Medulla oblongata (tissue), 1 donor: ENCODE results near the gene FOXP4.

Experiments used
- DNase-seq: peaks from one replicate; pipeline ENCODE4 v3.0.0-alpha.2; 2015; ENCODE audit errors: extremely low spot score

The FOXP4 gene

DNA sequence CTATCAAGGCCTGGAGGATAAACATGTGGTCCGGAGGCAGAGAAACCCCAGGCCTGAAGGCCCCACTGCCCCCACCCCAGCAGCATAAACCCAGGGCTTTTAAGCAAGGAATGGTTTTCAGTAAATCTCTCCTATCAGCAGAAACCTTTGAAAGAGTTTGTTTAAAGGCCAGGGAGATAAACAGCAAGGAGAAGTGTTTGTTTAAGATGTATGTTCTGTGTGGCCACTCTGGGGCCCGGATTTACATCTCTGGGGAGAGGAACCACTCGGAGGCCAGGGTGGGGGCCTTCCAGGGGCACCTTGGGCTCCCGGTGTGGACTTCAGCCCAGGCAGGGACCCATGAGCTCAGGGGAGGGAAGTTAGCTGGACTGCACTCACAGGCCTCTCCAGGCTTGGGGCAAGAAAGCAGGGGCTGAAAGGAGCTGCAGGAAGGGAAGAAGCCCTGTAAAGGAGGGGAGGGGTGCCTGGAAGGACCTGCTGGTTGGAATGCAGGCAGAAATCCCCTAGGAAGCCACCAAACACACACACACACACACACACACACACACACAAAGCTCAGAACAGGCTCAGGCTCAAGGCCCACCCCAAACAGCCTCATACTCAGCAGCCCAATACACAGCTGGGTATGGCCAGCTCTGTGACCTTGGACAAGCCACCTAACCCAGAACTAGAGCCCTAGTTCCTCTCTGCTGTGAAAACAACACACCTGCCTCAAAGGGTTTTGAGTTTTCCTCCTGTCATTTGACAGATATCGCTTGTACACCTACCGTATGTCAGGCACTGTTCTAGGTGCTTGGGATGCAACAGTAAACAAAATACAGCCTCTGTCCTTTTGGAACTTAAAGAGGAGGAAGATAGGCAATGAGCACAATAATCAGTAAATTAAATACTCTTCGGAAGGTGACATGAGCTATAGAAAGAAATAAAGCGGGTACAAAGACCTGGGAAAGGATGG, 26.2 kb upstream of the FOXP4 start:
- no peak for DNase-seq

DNA sequence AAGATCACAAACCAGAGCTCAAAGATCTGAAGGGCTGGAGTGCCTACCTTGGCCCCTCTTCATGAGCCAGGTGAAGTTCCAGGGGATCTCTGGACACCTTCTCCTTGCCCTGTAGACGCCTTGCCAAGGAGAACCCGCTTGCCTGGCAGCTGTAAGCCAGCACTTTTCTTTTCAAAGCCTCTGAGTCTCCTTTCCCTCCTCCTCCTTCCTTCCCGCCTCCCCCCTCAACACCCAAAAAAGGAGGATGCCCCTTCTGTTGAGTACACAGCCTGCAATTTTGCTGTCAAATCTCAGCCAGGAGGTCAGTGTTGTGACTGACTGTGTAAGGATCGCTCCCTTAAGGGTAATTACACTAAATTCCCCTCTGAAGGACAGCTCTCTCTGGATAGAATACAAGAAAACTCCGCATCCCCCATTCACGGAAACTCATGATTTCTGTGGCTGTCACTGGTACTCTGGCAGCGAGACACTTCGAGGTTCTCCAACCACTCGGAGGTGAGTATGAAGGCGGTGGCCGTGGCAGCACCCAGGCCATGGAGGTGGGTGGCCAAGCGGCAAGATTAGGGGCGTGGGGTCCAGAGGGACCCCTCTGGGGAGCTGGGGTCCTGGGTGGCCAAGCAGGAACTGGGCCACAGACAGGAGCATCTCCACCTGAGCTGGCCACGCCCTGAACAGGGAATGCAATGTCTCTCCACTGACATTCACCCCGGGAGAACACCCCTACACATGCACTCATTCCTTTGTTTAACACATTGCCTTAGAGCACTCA, 23.2 kb upstream of the FOXP4 start:
- no peak for DNase-seq

GRCh38 chr6:41523915-41524633, 22.1 kb upstream of the FOXP4 start:
- no peak for DNase-seq

GRCh38 chr6:41524634-41525011, 21.6 kb upstream of the FOXP4 start:
- DNase-seq, result no peak

GRCh38 chr6:41527721-41528408, 18.3 kb upstream of the FOXP4 start:
- DNase-seq, result no peak

GRCh38 chr6:41528409-41528963, 17.7 kb upstream of the FOXP4 start:
- no peak for DNase-seq

- no peak for DNase-seq
Observed at GRCh38 chr6:41529049-41529448, 17.1 kb upstream of the FOXP4 start.

DNA sequence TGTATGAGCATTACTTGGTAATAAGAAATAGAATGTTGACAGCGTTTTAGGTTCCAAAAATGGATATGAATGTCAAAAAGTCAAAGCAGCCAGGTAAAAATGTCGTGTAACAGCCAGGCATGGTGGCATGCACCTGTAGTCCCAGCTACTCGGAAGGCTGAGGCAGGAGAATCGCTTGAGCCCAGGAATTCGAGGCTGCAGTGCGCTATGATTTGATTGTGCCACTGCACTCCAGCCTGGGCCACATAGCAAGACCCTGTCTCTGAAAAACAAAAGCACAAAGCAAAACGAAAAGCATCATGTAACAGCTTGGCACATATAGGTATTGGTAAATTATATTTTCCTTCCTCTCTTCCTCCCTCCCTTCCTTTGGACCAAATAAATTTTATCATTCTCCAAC, 16.2 kb upstream of the FOXP4 start:
- DNase-seq, result no peak

DNA sequence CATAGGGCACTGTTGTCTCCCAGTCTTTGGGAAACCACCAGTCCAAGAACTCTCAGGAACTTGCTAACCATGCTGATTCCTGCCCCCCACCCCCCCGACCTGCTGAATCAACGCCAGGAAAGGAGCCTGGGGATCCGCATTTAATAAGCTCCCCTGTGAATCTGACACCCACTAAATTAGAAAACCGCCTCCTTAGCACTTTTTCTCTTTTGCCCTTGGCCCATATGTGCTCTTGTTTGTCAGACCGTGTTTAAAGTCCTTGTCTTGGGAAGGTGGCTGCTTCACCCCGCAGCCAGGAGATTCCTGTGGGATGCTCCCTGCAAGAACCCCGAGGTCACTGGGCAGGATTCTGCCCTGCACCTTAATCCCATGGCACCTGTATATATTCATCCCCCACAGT, 15.7 kb upstream of the FOXP4 start:
- no peak for DNase-seq

DNA sequence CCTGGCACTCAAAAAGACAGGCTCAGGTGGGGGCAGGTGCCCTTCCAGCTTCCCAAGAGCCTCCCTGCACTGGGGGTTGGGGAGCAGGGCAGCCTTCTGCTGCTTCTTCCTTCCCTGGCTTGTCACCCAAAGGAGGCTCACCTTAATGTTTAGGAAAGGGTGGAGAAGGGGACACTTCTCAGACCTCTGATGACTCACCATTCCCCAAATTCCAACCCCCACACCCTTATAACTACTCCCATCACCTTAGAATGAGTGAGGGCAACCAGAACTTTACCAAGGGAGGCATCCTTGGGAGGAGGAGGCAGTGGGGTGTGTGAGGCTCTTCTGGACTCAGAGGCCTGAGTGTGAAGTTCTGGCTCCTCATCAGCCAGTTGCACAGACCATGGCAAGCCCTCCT, 15.2 kb upstream of the FOXP4 start:
- DNase-seq, result no peak

GRCh38 chr6:41531591-41532582, 14.3 kb upstream of the FOXP4 start:
- no peak for DNase-seq

GRCh38 chr6:41535766-41536165, 10.4 kb upstream of the FOXP4 start:
- DNase-seq, result no peak

DNA sequence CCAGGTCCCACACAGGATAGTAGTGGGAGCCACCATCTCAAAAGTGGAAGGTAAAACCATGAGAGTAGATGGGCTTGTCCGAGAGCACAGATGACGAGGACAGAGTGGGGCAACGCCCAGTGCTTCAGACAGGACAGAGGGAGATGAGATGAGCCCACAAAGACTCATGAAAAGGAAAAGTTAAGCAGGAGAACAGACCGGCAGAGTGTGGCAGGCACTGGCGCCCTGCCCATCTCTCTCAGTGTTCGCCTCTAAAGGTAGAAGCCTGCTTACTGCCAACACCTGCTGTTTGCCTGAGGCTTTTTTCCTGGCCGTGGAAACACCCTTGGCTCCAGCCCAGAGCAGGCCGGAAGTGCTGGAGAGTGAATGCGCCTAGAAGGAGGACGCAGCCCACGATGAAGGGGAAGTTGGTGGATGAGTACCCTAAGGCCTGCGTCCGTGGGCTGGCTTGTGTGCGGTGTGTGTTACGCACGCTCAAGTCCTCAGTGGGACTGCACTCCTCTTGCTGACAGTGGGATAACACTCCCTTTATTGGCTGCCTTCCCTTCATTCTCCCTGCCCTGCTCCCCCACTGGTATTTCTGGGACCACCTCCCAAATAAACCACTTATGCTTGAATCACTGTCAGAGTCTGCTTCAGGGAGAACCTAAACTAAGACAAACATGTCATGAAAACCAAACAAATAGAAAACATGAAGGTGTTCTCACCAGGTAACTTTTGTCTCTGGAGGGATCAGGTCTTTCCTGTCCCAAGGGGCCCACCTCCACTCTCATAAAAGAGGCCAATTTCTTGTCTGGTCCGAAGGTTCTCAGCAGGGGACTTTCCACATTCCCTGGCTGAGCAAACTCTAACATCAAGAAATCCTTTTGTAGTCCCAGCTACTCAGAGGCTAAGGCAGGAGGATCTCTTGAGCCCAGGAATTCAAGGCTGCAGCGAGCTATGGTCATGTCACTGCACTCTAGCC, 9.1 kb upstream of the FOXP4 start:
- no peak for DNase-seq

DNA sequence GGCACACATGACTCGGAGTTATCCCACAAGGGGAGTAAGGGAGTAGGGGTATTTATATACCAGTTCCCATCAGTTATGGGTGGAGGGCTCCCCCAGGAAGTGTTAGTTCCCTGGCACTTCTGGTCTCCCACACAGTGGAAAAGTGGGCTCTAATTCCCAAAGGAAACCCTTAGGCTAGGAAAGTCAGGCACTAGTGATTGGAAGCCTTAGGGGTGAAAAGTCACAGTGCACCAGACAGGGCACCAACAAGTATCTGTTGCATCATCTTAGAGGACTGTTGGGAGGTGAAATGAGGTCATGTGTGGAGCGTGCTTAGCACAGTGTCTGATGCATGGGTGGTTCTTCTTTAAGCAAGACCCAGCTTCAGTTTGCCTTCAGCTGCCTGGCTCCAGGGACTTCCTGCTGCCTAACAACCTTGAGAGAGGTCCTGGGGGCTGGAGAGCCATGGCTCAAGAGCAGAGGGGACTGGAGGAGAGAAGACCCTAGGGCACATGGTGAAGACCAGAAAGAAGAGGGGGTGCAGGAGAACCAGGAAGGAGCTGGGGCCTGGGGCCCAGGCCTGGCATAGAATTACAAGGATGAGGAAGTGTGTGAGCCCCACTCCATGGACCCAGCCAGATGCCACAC, 7.5 kb upstream of the FOXP4 start:
- no peak for DNase-seq

DNA sequence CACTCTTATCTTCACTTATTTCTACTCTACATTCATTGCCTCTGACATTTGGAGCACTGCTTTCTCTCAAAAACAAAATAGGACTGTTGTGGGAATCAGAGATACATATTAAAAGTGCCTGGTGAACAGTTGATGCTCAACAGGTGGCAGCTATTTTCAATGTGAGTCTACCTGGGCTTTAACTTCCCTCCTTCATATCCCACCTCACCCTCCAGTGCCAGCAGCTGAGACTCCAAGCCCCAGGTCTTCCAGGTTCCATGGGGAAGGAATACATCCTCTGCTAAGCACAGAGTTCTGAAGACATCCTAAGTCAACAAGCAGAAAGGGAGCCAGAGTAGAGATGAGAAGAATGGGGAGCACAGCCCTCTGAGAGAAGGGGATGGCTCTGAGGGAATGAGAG, 7.0 kb upstream of the FOXP4 start:
- no peak for DNase-seq

- no peak for DNase-seq
Observed at GRCh38 chr6:41541364-41541763, 4.8 kb upstream of the FOXP4 start.

GRCh38 chr6:41543087-41543486, 3.1 kb upstream of the FOXP4 start:
- no peak for DNase-seq

GRCh38 chr6:41545247-41545702, 906 bp upstream of the FOXP4 start:
- no peak for DNase-seq
